ENCODE measurements around the gene RIMS3.

GRCh38 chr1:40659649-40659947, 5.9 kb downstream of the RIMS3 start:
- TF ChIP-seq CTCF (IDR thresholded peaks at IDR 0.05; ENCODE audit: poor library complexity) (no peak), EZH2 (IDR thresholded peaks at IDR 0.05; ENCODE audit: borderline replicate concordance) (no peak)
